Osteoblast (primary cell): Measurements from ENCODE around the gene CXCR3. TPM values are rescaled to one million over a fixed set of nuclear protein-coding genes. Genes with fewer than 3 reads are reported as not detected.

Experiments
- DNase-seq: peaks from one replicate; pipeline ENCODE4 v3.0.0; 2011; ENCODE audit warnings: low spot score, mixed read lengths; ENCODE audit not compliant: insufficient read length; ENCODE audit errors: missing footprints
- H2AFZ ChIP-seq: 2 replicates; pipeline ENCODE4 v1.6.0; 2011; ENCODE audit warnings: mild to moderate bottlenecking, low read length
- H3K27ac ChIP-seq: 2 replicates; pipeline ENCODE4 v1.5.1; 2011; ENCODE audit warnings: mild to moderate bottlenecking, low read depth, low read length, moderate library complexity
- H3K27me3 ChIP-seq: 2 replicates; pipeline ENCODE4 v1.6.0; 2012; ENCODE audit warnings: mild to moderate bottlenecking, control low read depth, inconsistent platforms, low read length, moderate library complexity; ENCODE audit not compliant: insufficient read depth
- H3K36me3 ChIP-seq: 2 replicates; pipeline ENCODE4 v1.5.1; 2011; ENCODE audit warnings: mild to moderate bottlenecking, low read length, control low read depth, moderate library complexity; ENCODE audit not compliant: insufficient read depth
- H3K4me1 ChIP-seq: 2 replicates; pipeline ENCODE4 v1.5.1; 2011; ENCODE audit warnings: mild to moderate bottlenecking, low read length, control low read depth, moderate library complexity; ENCODE audit not compliant: insufficient read depth
- H3K4me2 ChIP-seq: 2 replicates; pipeline ENCODE4 v1.6.0; 2011; ENCODE audit warnings: mild to moderate bottlenecking, low read length; ENCODE audit not compliant: insufficient read depth
- H3K4me3 ChIP-seq: fragments of 200-600 bp; sonication (generic); 3 replicates; pipeline ENCODE4 v1.5.1; 2012; ENCODE audit warnings: mild to moderate bottlenecking, low read length, inconsistent platforms; ENCODE audit not compliant: insufficient read depth
- H3K79me2 ChIP-seq: 2 replicates; pipeline ENCODE4 v1.6.0; 2012; ENCODE audit warnings: mild to moderate bottlenecking, low read length, control low read depth, inconsistent platforms; ENCODE audit not compliant: insufficient read depth
- H3K9me3 ChIP-seq: 2 replicates; pipeline ENCODE4 v1.5.1; 2011; ENCODE audit warnings: low read depth, low read length, control low read depth
- H4K20me1 ChIP-seq: 2 replicates; pipeline ENCODE4 v1.6.0; 2012; ENCODE audit warnings: mild to moderate bottlenecking, low read length, control low read depth; ENCODE audit not compliant: insufficient read depth
- total RNA-seq: library from RNA; depleted of rRNA; stranded (reverse); fragments of >200 nt; gene quantifications from 2 replicates; pipeline ENCODE4 v1.2.3, GENCODE V29; 2012
- TF ChIP-seq, protein P1 (sequence below): IDR thresholded peaks from 2 replicates; pipeline ENCODE4 v1.5.1; 2011; ENCODE audit warnings: mild to moderate bottlenecking, low read depth, low read length, moderate library complexity; ENCODE audit errors: extremely low read depth

Gene CXCR3
- total RNA-seq, 1 donor, result not detected

DNA sequence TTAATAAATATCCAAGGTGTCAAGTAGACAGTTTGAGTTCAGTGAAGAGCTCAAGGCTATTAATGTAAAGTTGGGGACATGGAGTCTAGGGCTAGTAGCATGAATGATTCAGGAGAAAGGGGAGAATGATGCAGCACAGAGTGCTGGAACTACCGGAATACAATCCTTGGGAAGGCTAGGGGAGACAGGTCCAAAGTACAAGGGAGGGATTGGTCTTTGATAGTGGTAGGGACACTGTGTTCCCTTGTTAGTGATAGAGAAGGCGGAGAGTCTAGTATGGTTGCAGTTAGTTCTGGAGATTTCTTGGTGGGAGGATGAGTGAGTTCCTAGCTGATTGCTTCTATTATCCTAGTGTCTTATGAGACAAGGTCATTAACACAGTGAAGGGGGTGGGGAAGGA lies 31.4 kb downstream of the CXCR3 start:
- H3K4me3 ChIP-seq, result no peak overlapping the region
- DNase-seq, result no peak
- H3K27ac ChIP-seq, result no peak overlapping the region
- TF ChIP-seq, protein P1, sequence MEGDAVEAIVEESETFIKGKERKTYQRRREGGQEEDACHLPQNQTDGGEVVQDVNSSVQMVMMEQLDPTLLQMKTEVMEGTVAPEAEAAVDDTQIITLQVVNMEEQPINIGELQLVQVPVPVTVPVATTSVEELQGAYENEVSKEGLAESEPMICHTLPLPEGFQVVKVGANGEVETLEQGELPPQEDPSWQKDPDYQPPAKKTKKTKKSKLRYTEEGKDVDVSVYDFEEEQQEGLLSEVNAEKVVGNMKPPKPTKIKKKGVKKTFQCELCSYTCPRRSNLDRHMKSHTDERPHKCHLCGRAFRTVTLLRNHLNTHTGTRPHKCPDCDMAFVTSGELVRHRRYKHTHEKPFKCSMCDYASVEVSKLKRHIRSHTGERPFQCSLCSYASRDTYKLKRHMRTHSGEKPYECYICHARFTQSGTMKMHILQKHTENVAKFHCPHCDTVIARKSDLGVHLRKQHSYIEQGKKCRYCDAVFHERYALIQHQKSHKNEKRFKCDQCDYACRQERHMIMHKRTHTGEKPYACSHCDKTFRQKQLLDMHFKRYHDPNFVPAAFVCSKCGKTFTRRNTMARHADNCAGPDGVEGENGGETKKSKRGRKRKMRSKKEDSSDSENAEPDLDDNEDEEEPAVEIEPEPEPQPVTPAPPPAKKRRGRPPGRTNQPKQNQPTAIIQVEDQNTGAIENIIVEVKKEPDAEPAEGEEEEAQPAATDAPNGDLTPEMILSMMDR, result no peak
- no peaks in the 10 kb centered on the region for H3K36me3 ChIP-seq
- H3K27me3 ChIP-seq, result no peaks in the 10 kb centered on the region
- H3K79me2 ChIP-seq, result no peaks in the 10 kb centered on the region
- no peak overlapping the region for H2AFZ ChIP-seq
- H3K4me2 ChIP-seq, result no peak overlapping the region
- no peaks in the 10 kb centered on the region for H3K9me3 ChIP-seq
- H4K20me1 ChIP-seq, result peaks cover 3% of the 10 kb centered on the region
- H3K4me1 ChIP-seq, result no peaks in the 10 kb centered on the region

DNA sequence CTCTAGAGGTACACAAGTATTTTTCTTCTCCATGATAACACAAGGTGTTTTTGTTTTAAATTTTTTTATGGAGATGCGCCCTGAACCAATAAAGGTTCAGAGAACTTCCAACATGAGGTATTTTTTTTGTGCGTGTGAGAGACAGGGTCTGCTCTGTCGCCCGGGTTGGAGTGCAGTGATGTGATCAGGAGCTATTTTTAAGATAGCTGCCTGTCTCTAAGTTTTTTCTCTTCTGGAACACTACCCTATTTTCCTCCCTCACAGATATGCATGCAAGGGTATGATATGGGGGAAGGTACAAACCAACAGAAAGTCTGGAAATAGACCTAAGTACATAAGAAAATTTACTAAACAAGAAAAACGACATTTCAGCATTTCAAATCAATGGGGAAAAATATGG lies 37.1 kb downstream of the CXCR3 start:
- DNase-seq, result no peak
- Histone ChIP-seq H3K4me2 (no peak overlapping the region), H3K79me2 (peaks cover 2% of the 10 kb centered on the region), H3K36me3 (no peaks in the 10 kb centered on the region), H4K20me1 (no peaks in the 10 kb centered on the region), H3K27ac (no peak overlapping the region), H2AFZ (no peak overlapping the region), H3K4me3 (no peak overlapping the region), H3K4me1 (no peaks in the 10 kb centered on the region), H3K27me3 (no peaks in the 10 kb centered on the region), H3K9me3 (no peaks in the 10 kb centered on the region)
- TF ChIP-seq, protein P1, result no peak

DNA sequence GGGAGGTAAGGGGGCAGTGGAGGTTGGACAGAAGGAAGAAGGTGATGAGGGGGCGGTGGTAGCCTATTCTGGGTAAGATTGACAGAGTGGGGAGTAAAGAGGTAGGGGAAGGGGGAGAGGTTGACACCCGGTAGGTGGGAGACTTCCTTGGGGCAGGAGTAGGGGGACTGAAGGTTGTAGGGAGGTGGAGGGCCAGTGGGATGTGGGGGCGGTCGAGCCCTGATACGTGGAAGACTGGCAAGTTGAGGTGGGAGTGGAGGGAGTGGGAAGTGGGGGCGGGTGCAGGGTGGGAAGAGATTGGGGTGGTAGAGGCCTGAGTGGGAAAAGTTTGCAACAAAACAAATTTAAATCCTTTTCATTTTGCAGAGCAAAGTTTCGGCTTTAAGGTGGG lies 38.3 kb downstream of the CXCR3 start:
- peaks cover 2% of the 10 kb centered on the region for H3K79me2 ChIP-seq
- DNase-seq, result no peak
- H3K4me1 ChIP-seq, result no peaks in the 10 kb centered on the region
- no peak overlapping the region for H3K4me3 ChIP-seq
- H3K9me3 ChIP-seq, result no peaks in the 10 kb centered on the region
- H4K20me1 ChIP-seq, result no peaks in the 10 kb centered on the region
- no peak overlapping the region for H3K4me2 ChIP-seq
- H3K27me3 ChIP-seq, result no peaks in the 10 kb centered on the region
- H3K36me3 ChIP-seq, result peaks cover 4% of the 10 kb centered on the region
- TF ChIP-seq, protein P1, result no peak
- no peak overlapping the region for H2AFZ ChIP-seq
- no peak overlapping the region for H3K27ac ChIP-seq

DNA sequence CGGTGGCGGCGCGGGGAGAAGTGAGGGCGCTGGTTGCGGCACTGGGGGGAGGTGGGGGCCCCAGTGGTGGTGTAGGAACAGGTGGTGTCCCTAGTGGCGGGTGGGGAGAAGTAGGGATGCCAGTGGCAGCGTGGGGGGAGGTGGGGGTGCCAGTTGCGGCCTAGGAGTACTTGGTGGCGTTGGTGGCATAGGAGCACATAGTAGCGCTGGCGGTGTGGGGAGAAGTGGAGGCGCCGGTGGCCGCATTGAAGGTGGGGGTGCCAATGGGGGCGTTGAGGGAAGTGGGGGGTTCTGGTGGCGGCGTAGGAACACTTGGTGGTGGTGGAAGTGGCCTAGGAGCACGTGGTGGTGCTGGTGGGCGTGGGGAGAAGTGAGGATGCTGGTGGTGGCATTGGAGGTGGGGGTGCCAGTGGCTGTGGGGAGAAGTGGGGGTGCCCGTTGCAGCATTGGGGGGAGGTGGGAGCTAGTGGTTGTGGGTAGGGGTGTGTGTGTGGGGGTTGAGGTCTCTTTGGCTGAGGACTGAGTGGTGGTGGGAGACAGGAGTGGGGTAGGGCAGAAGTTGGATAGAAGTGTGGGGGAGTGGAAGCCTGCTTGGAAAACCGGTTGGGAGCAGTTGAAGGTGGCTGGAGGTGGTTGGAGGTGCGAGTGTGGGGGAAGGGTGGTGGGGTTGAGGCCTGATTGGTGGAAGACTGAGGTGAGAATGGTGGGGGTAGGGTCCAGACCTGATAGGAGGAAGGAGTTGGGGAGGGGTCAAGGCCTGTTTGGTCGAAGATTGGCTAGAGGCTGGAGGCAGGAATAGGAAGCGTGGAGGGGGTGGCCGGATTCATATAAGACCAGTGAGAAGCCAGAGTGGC lies 38.9 kb downstream of the CXCR3 start:
- Histone ChIP-seq H3K36me3 (peaks cover 10% of the 10 kb centered on the region), H3K4me1 (no peaks in the 10 kb centered on the region), H3K79me2 (peaks cover 2% of the 10 kb centered on the region), H3K27ac (no peak overlapping the region), H3K4me2 (no peak overlapping the region), H3K4me3 (no peak overlapping the region), H4K20me1 (no peaks in the 10 kb centered on the region), H3K9me3 (no peaks in the 10 kb centered on the region), H3K27me3 (no peaks in the 10 kb centered on the region), H2AFZ (no peak overlapping the region)
- no peak for DNase-seq
- TF ChIP-seq, protein P1, result no peak
